HG02970 (cell line): ENCODE measurements around the gene CNTN4.
"Not testable (repeated sequence)": the region's sequence is repeated elsewhere in the genome, so short reads cannot be mapped to it uniquely, and the experiment has no call there.

Experiments used
- ATAC-seq: cut with Tn5 transposase; IDR thresholded peaks from one replicate; pipeline ENCODE4 v1.9.1; 2021; ENCODE audit warnings: mild to moderate bottlenecking, moderate library complexity, moderate number of reproducible peaks; ENCODE audit not compliant: unreplicated experiment, low FRiP score

CNTN4 gene

GRCh38 chr3:2506776-2507175, 408.1 kb downstream of the CNTN4 start:
- no peak for ATAC-seq

- ATAC-seq, result no peak
Measured at GRCh38 chr3:2510591-2511145, 412.0 kb downstream of the CNTN4 start.

- no peak for ATAC-seq
Measured at GRCh38 chr3:2511356-2511755, 412.7 kb downstream of the CNTN4 start.

GRCh38 chr3:2512881-2513280, 414.2 kb downstream of the CNTN4 start:
- ATAC-seq, result no peak

GRCh38 chr3:2513986-2514385, 415.3 kb downstream of the CNTN4 start:
- ATAC-seq, result no peak

GRCh38 chr3:2516762-2517441, 418.2 kb downstream of the CNTN4 start:
- ATAC-seq, result no peak

- no peak for ATAC-seq
Measured at GRCh38 chr3:2517500-2518172, 419.0 kb downstream of the CNTN4 start.

- no peak for ATAC-seq
Measured at GRCh38 chr3:2523281-2523836, 424.7 kb downstream of the CNTN4 start.

- no peak for ATAC-seq
Measured at GRCh38 chr3:2525968-2526367, 427.3 kb downstream of the CNTN4 start.

- ATAC-seq, result no peak
Measured at GRCh38 chr3:2526926-2527325, 428.3 kb downstream of the CNTN4 start.

GRCh38 chr3:2527328-2527727, 428.7 kb downstream of the CNTN4 start:
- ATAC-seq, result not testable (repeated sequence)

- not testable (repeated sequence) for ATAC-seq
Measured at GRCh38 chr3:2534767-2535166, 436.1 kb downstream of the CNTN4 start.

GRCh38 chr3:2535206-2535605, 436.5 kb downstream of the CNTN4 start:
- no peak for ATAC-seq

- ATAC-seq, result no peak
Measured at GRCh38 chr3:2536575-2536974, 437.9 kb downstream of the CNTN4 start.

GRCh38 chr3:2540115-2540514, 441.4 kb downstream of the CNTN4 start:
- no peak for ATAC-seq

GRCh38 chr3:2543247-2543646, 444.6 kb downstream of the CNTN4 start:
- ATAC-seq, result no peak

- no peak for ATAC-seq
Measured at GRCh38 chr3:2544212-2544611, 445.5 kb downstream of the CNTN4 start.

GRCh38 chr3:2544718-2545117, 446.1 kb downstream of the CNTN4 start:
- no peak for ATAC-seq

- ATAC-seq, result no peak
Measured at GRCh38 chr3:2547049-2547448, 448.4 kb downstream of the CNTN4 start.

- ATAC-seq, result no peak
Measured at GRCh38 chr3:2554656-2555055, 456.0 kb downstream of the CNTN4 start.

GRCh38 chr3:2558796-2559195, 460.1 kb downstream of the CNTN4 start:
- ATAC-seq, result no peak

- ATAC-seq, result no peak
Measured at GRCh38 chr3:2567451-2567850, 468.8 kb downstream of the CNTN4 start.
